Tibial artery (tissue), 4 donors: ENCODE measurements around the gene NKX3-2.

ENCODE experiments used
- DNase-seq, 2 donors: peaks; one replicate each; pipeline ENCODE4 v3.0.0-alpha.2; 2019
- H3K27ac ChIP-seq, 2 donors: fragments of 200-600 bp; sonication (generic) in 1 of 2; 1 replicate in 1 of 2; 2 replicates in 1 of 2; pipeline ENCODE4 v1.5.1; 2018 to 2019; ENCODE audit warnings: mild to moderate bottlenecking in 1 of 2
- H3K27me3 ChIP-seq, 2 donors: fragments of 200-600 bp; sonication (generic) in 1 of 2; one replicate each; pipeline versions ENCODE4 v1.5.1 to v1.6.0; 2016 to 2019
- H3K36me3 ChIP-seq, 3 donors: fragments of 200-600 bp; sonication (generic) in 2 of 3; one replicate each; pipeline ENCODE4 v1.5.1; 2016 to 2019; ENCODE audit warnings: mild to moderate bottlenecking in 2 of 3
- H3K4me1 ChIP-seq, 4 donors: fragments of 200-600 bp; sonication (generic) in 2 of 4; 1 replicate in 3 of 4; 2 replicates in 1 of 4; pipeline ENCODE4 v1.5.1; 2016 to 2019
- H3K4me3 ChIP-seq, 2 donors: fragments of 200-600 bp; sonication (generic) in 1 of 2; 1 replicate in 1 of 2; 2 replicates in 1 of 2; pipeline ENCODE4 v1.5.1; 2018 to 2019; ENCODE audit warnings: mild to moderate bottlenecking in 2 of 2
- H3K9me3 ChIP-seq, 3 donors: fragments of 200-600 bp; sonication (generic) in 1 of 3; one replicate each; pipeline ENCODE4 v1.5.1; 2016 to 2019
- intact Hi-C: fragments of 100-400 bp; cut with DNase I; formaldehyde crosslinking; loops from one replicate; pipeline ENCODE4 v1.15.0; 2023; ENCODE audit warnings: low total_unique reads
- TF ChIP-seq, protein P1 (sequence below), 2 experiments: fragments of 200-600 bp in 1 of 2; fragments of 450-650 bp in 1 of 2; IDR thresholded peaks; one replicate each; pipeline ENCODE4 v1.5.1; 2017 to 2019; ENCODE audit warnings: antibody characterized with exemption in 2 of 2, mild to moderate bottlenecking in 1 of 2, moderate library complexity in 1 of 2

NKX3-2 gene

DNA sequence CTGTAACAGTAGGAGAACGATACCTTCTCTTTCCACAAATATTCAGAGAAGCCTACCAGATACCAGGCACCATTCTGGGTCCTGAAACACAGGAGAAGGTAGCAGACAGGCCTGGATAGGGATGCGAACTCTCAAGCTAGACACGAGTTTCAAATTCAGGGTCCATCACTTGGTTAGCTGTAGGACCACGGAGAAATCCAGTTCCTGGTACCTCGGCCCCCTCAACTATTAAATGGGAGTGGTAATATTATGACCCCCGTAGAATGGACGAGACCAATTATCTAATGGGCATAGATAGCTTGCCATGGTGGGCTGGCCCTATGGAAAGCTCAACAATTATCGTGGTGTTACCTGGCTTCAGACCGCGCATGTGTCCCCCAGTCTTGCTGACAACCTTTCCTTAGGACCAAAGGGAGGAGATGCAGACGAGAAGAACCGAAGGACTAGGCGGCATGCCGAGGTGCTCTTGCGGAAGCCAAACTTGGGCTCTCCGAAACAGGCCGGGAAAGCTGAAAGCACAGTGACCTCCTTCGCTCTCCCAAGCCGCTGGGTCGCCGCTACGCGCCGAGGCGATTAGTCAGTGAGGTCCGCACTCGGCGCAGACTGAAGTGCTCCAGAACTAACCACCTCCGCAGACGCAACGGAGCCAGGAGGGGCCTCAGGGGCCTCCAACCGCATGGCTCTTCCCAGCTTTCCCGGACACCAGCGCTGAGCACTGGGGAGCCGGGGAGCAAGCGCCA lies 19.6 kb downstream of the NKX3-2 start:
- H3K4me1 ChIP-seq: peaks cover 0 to 28% (median 19%) of the 10 kb centered on the region in 4 donors
- TF ChIP-seq, protein P1, sequence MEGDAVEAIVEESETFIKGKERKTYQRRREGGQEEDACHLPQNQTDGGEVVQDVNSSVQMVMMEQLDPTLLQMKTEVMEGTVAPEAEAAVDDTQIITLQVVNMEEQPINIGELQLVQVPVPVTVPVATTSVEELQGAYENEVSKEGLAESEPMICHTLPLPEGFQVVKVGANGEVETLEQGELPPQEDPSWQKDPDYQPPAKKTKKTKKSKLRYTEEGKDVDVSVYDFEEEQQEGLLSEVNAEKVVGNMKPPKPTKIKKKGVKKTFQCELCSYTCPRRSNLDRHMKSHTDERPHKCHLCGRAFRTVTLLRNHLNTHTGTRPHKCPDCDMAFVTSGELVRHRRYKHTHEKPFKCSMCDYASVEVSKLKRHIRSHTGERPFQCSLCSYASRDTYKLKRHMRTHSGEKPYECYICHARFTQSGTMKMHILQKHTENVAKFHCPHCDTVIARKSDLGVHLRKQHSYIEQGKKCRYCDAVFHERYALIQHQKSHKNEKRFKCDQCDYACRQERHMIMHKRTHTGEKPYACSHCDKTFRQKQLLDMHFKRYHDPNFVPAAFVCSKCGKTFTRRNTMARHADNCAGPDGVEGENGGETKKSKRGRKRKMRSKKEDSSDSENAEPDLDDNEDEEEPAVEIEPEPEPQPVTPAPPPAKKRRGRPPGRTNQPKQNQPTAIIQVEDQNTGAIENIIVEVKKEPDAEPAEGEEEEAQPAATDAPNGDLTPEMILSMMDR (IDR thresholded peaks at IDR 0.05): no peak
- H3K9me3 ChIP-seq: peaks cover 0 to 23% (median 17%) of the 10 kb centered on the region in 3 donors
- H3K27me3 ChIP-seq: peaks cover 6 to 84% of the 10 kb centered on the region in 2 donors
- H3K27ac ChIP-seq: no peak overlapping the region
- intact Hi-C loops: no loop called here
- H3K36me3 ChIP-seq: peaks cover 0 to 5% (median 0%) of the 10 kb centered on the region in 3 donors
- no peak overlapping the region for H3K4me3 ChIP-seq
- DNase-seq: no peak

- TF ChIP-seq, protein P1 (IDR thresholded peaks at IDR 0.05): no peak
- Histone ChIP-seq H3K4me3 (no peak overlapping the region), H3K9me3 (peaks cover 0 to 23% (median 17%) of the 10 kb centered on the region in 3 donors), H3K36me3 (peaks cover 0 to 5% (median 0%) of the 10 kb centered on the region in 3 donors), H3K27me3 (peaks cover under 1 to 76% of the 10 kb centered on the region in 2 donors), H3K4me1 (peaks cover 0 to 23% (median 16%) of the 10 kb centered on the region in 4 donors), H3K27ac (no peak overlapping the region)
- DNase-seq: no peak
- intact Hi-C loops: no loop called here
These were observed 20.5 kb downstream of the NKX3-2 start for GRCh38 chr4:13523591-13524503.

DNA sequence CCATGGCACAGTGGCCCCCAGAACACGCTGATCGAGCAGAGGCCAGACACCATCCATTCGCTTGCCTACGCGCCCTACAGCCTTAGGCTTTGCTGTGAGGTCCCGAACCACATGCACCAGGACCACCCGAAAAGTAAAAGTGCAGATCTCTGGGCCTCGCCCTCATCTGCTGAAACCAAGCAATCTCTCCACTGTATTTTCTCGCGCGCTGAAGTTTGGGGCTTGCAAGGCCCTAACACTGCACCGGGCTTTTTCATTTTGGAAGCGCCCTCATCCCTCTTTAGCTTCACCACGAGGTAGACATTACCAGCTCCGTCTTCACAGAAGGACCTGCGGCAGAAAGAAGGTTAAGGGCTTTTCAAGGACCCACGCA lies 21.2 kb downstream of the NKX3-2 start:
- H3K9me3 ChIP-seq: peaks cover 0 to 23% (median 17%) of the 10 kb centered on the region in 3 donors
- no peak for DNase-seq
- intact Hi-C loops: no loop called here
- peaks cover 0 to 16% (median 9%) of the 10 kb centered on the region in 4 donors for H3K4me1 ChIP-seq
- no peak overlapping the region for H3K27ac ChIP-seq
- peaks cover 0 to 5% (median 0%) of the 10 kb centered on the region in 3 donors for H3K36me3 ChIP-seq
- H3K27me3 ChIP-seq: peaks cover 0 to 68% of the 10 kb centered on the region in 2 donors
- H3K4me3 ChIP-seq: no peak overlapping the region
- TF ChIP-seq, protein P1 (IDR thresholded peaks at IDR 0.05): no peak

- no peak overlapping the region for H3K4me3 ChIP-seq
- peaks cover 0 to 62% of the 10 kb centered on the region in 2 donors for H3K27me3 ChIP-seq
- peaks cover 0 to 23% (median 17%) of the 10 kb centered on the region in 3 donors for H3K9me3 ChIP-seq
- H3K36me3 ChIP-seq: peaks cover 0 to 5% (median 0%) of the 10 kb centered on the region in 3 donors
- H3K4me1 ChIP-seq: peaks cover 0 to 10% (median 4%) of the 10 kb centered on the region in 4 donors
- TF ChIP-seq, protein P1 (IDR thresholded peaks at IDR 0.05): no peak
- intact Hi-C loops: no loop called here
- H3K27ac ChIP-seq: no peak overlapping the region
- DNase-seq: no peak
These were observed 21.8 kb downstream of the NKX3-2 start for GRCh38 chr4:13522282-13523104.

- TF ChIP-seq, protein P1 (IDR thresholded peaks at IDR 0.05): no peak
- H3K36me3 ChIP-seq: peaks cover 0 to 5% (median 0%) of the 10 kb centered on the region in 3 donors
- intact Hi-C loops: no loop called here
- no peak for DNase-seq
- H3K27me3 ChIP-seq: peaks cover 0 to 48% of the 10 kb centered on the region in 2 donors
- no peak overlapping the region for H3K27ac ChIP-seq
- peaks cover 0 to 23% (median 17%) of the 10 kb centered on the region in 3 donors for H3K9me3 ChIP-seq
- no peak overlapping the region for H3K4me3 ChIP-seq
- H3K4me1 ChIP-seq: peaks cover 0 to 8% (median 3%) of the 10 kb centered on the region in 4 donors
These were observed 23.3 kb downstream of the NKX3-2 start for GRCh38 chr4:13521047-13521446.
